GM12865 (cell line): Measurements from ENCODE around the gene ZNF22.
A peak's percentile ranks its signal among the peaks of the same experiment; 100 is the strongest.

Experiments
- DNase-seq: peaks from one replicate; pipeline ENCODE4 v3.0.0; 2010; ENCODE audit warnings: low read depth
- H3K4me3 ChIP-seq: 2 replicates; pipeline ENCODE4 v1.5.1; 2011; ENCODE audit warnings: mild to moderate bottlenecking, low read depth, low read length, control low read depth
- TF ChIP-seq, protein P1 (sequence below): IDR thresholded peaks from 2 replicates; pipeline ENCODE4 v1.5.1; 2011; ENCODE audit warnings: low read length, control low read depth, low read depth, inconsistent platforms; ENCODE audit not compliant: insufficient read depth; ENCODE audit errors: missing control alignments

Gene ZNF22

DNA sequence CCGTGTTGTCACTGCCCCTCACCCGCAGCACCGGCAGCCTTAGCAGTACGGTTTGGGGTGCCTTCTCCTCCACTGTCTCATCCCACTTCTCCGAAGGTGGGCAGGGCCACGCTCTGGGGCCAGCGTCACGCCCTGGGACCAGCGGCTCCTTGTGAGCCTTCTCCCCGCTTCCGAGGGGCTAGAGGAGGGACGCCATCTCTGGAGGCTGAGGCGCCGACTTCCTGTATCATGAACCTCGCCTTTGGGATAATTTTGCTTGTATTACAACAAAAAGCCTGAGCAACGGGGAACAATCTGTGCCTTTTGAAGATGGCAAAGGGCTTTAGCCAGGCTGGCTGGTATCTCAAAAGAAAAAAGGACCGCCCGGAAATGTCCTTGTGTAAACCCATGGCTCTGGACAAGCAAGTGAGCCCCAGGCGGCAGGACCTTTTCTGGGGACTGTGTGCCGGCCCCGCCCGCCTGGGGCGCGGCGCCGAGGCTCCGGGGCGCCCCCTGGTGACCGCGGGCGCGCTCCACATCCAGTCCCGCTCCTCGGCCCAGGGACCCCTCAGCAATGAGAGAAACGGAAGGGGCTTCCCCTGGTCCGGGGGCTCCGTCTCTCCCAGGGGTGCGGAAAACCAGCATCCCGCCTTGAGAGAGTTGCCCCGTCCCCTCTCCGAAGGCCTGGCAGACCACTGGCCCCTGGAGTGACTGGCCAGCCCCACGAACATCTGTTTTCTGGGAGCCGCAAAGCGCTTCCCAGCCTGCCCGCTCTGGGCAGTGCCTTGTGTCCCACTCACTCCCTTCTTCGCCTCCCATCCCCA lies 25.9 kb upstream of the ZNF22 start:
- TF ChIP-seq, protein P1, sequence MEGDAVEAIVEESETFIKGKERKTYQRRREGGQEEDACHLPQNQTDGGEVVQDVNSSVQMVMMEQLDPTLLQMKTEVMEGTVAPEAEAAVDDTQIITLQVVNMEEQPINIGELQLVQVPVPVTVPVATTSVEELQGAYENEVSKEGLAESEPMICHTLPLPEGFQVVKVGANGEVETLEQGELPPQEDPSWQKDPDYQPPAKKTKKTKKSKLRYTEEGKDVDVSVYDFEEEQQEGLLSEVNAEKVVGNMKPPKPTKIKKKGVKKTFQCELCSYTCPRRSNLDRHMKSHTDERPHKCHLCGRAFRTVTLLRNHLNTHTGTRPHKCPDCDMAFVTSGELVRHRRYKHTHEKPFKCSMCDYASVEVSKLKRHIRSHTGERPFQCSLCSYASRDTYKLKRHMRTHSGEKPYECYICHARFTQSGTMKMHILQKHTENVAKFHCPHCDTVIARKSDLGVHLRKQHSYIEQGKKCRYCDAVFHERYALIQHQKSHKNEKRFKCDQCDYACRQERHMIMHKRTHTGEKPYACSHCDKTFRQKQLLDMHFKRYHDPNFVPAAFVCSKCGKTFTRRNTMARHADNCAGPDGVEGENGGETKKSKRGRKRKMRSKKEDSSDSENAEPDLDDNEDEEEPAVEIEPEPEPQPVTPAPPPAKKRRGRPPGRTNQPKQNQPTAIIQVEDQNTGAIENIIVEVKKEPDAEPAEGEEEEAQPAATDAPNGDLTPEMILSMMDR = peak; percentile 87
- H3K4me3 ChIP-seq = peak overlapping the region; percentile 60
- peak; percentile 82 for DNase-seq

DNA sequence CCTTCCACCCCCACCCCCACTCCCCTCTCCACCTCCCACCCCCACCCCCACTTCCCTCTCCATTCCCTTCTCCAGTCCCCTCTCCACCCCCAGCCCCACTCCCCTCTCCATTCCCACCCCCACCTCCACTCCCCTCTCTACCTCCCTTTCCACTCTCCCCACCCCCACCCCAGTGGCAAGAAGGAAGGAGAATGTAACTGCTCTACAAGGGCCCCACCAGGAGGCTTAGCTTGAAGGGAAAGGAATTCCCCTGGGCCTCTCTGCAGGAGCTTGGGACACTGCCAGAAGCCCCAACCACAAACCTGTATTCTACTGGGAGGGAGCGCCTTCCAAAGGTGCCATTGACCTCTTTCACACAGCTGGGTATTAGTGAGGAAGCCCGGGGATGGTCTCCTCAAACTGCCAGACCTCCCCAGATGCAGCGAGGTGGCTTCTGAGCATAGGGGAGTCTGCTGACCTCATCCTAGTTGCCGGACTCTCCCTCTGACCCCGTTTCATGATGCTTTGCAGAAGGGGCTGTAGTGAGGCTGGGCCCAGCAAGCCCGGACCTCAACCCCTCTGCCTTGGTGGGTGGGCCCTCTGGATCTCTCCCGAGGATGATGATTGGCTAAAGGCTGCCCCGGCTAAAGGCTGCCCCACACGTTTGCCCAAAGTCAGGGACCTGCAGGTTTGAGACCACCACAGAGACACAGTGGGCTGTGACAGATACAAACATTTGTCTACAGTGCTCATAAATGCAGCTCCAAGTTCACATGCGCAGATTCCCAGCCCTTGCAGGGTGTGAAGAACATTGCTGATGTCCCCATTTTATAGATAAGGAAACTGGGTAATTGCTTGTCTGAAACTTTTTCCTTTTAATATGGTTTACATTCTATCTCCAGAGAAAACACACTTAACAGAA lies 25.0 kb upstream of the ZNF22 start:
- DNase-seq = peak; percentile 70
- no peak overlapping the region for H3K4me3 ChIP-seq
- TF ChIP-seq, protein P1 = no peak

DNA sequence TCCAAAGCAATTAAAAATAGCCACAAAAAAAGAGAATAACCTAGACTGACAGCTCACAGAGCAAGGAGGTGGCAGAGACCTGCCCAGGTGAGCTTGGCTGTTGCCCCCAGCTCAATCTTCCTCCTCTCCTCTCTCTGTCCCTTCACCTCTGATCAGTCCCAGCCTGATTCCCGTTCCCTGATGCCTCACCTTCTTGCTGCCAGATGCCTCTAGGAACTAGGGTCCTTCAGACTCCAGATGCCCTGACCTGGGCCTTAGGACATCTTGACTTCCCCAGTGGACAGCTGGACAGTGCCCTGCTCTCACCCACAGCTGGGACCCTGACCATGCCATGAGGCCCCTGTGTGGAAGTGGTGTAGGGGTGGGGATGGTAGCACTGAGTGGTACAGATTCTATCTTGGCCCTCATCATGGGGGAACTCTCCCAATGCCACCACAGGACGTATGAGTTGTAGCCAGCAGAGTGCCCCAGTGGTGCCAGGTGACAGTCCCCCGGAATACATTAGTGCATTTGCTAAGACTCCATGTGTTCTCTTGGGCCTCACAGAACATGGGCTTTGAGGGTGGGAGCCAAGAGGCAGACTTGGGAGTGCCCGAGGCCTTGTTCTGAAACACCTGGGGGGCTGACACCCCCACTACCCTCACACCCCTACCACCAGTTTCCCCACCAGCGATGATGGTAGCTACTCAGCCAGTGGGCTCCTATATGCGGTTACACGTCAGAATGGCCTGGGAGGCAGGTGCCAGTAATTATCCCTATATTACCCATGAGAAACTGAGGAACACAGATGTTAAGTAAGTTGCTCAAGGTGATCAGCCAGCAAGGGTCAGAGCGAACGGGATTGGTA lies 24.1 kb upstream of the ZNF22 start:
- TF ChIP-seq, protein P1 = no peak
- peak overlapping the region; percentile 49 for H3K4me3 ChIP-seq
- no peak for DNase-seq

DNA sequence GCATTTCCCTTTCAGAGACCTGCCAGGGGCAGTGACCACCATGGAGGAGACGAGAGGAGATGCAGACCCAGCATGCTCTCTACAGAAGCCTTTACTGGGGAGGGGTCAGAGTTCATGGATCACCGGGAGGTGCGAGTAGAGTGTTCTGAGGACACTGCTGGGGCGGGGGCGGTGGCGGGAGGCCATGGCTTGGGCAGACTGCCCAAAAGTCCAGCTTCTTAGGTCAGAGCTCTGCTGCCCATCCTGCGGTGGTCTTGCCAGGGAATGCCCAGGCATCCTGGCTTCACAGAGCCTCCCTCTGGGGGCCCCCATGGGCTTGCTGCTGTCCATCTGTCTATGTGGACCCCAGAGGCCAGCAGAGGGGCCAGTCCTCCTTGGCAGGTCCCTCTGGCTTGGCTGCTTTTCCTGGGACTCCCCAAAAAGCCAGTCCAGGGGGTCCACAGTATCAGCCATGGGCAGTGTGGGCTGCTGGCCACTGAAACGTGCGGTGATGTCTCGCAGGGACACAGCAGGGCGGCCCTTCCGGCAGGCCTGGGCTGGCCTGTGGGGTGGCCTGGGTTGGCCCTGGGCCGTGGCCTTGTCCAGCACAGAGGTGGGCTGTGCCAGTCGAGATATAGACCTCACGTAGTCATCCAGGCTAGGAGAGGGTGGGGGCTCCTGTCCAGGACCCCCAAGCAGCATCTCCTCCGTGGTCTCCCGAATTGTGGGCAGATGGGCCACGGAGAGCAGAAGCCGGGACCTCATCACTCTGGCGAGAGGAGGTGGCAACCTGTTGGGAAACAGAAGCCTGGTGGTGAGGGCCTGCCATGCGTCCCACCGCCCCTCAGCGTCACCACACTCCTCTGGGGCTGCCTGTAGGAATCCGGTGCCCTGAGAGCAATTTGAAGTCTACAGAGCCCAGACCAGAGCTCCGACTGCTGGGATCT lies 23.2 kb upstream of the ZNF22 start:
- DNase-seq = no peak
- TF ChIP-seq, protein P1 = no peak
- peak overlapping the region; percentile 49 for H3K4me3 ChIP-seq

DNA sequence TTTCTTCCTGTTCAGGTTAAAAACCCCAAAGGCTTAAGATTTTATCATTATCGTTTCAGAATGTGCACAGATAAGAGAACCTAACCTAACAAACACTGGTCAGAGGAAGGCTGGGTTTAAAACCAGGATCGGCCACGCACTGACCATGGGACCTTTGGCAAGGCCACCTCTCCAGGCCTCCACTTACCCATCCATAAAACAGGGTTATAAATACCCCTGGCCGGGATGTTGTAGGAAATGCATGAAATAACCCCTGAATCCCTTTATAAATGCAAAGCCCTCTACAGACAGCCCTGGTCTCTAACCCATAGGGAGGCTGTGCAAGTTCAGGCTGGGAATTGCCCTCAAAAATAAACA lies 22.5 kb upstream of the ZNF22 start:
- no peak for DNase-seq
- TF ChIP-seq, protein P1 = no peak
- H3K4me3 ChIP-seq = peak overlapping the region; percentile 49
